AG09309 (cell line): ENCODE results near the gene B9D2.

ENCODE experiments used
- DNase-seq: peaks from one replicate; pipeline ENCODE4 v3.0.0-alpha.2; 2010; ENCODE audit warnings: low read depth
- H3K4me3 ChIP-seq: 2 replicates; pipeline ENCODE4 v1.5.1; 2011; ENCODE audit warnings: mild to moderate bottlenecking, low read depth, low read length, moderate library complexity; ENCODE audit not compliant: control insufficient read depth
- TF ChIP-seq, protein P1 (sequence below): IDR thresholded peaks from 2 replicates; pipeline ENCODE4 v1.5.1; 2011; ENCODE audit warnings: mild to moderate bottlenecking, low read depth, low read length, inconsistent platforms; ENCODE audit not compliant: insufficient read depth, control insufficient read depth; ENCODE audit errors: missing control alignments

Gene B9D2

DNA sequence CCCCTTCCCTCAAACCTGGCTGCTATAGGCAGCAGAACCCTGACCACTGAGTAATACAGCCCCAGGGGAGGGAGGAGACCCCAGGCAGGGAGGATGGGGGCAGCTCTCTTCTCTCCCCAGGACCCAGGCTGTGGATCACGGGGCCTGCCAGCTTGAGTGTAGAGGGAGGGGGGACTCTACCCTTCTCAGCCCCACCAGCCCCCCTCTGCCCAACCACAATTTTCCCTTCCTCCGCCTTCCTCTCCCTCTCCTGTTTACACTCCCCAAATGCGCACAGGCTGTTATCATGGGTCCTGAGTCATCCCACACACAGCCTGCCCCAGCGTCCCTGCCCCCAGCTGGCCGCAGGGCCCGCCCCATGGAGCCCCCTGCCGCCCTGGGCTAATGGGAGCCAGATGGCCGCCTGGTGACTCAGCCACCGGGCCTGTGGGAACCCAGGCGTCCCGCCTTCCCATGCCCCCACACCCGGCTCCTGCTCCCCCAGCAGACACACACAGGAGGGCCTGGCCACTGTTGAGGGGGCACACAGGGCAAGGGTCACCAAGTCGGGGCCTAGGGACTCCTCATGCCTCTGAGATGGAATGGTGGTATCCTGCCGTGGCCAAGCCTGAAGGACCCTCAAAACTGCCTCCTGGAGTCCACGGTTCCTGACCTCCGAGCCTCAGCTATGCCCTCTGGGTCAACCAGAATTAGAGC, 40.4 kb downstream of the B9D2 start:
- TF ChIP-seq, protein P1, sequence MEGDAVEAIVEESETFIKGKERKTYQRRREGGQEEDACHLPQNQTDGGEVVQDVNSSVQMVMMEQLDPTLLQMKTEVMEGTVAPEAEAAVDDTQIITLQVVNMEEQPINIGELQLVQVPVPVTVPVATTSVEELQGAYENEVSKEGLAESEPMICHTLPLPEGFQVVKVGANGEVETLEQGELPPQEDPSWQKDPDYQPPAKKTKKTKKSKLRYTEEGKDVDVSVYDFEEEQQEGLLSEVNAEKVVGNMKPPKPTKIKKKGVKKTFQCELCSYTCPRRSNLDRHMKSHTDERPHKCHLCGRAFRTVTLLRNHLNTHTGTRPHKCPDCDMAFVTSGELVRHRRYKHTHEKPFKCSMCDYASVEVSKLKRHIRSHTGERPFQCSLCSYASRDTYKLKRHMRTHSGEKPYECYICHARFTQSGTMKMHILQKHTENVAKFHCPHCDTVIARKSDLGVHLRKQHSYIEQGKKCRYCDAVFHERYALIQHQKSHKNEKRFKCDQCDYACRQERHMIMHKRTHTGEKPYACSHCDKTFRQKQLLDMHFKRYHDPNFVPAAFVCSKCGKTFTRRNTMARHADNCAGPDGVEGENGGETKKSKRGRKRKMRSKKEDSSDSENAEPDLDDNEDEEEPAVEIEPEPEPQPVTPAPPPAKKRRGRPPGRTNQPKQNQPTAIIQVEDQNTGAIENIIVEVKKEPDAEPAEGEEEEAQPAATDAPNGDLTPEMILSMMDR, result no peak
- DNase-seq, result peak; percentile 93
- no peak overlapping the region for H3K4me3 ChIP-seq

DNA sequence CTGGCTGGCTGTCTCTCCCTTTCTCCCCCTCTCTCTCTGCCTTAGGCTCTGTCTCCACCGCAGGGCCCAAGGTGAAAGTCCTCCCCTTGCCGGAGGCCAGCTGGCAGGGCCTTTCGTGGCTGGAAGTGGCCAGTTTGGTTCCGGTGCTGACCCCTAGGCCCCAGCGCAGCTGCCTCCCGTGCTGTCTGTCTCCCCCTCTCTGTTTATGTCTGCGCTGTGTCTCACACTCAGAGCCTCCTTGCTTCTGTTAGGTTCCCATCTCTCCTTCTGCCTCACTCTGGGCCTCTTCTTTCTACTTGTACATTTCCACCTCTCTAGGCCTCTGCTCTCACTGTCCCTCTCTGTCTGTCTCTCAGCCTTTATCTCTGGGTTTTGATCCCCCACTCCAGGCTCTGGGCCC, 40.9 kb downstream of the B9D2 start:
- DNase-seq, result no peak
- H3K4me3 ChIP-seq, result no peak overlapping the region
- TF ChIP-seq, protein P1, result no peak

DNA sequence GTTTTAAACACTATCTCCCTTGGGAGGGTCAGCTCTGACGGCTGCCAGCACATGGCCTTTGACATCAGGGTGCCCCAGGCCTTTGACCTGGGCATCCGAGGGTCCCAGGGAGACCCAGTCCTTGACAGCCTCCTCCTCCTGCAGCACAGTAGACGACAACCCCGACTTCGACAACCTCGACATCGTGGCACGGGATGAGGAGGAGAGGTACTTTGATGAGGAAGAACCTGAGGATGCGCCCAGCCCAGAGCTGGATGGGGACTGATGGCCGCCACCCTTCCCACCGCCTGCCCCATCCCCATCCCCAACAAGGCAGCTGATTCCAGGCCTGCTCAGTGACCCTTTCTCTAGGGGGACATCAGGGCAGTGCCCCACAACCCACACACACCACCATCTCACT, 41.5 kb downstream of the B9D2 start:
- no peak for DNase-seq
- no peak overlapping the region for H3K4me3 ChIP-seq
- TF ChIP-seq, protein P1, result no peak

DNA sequence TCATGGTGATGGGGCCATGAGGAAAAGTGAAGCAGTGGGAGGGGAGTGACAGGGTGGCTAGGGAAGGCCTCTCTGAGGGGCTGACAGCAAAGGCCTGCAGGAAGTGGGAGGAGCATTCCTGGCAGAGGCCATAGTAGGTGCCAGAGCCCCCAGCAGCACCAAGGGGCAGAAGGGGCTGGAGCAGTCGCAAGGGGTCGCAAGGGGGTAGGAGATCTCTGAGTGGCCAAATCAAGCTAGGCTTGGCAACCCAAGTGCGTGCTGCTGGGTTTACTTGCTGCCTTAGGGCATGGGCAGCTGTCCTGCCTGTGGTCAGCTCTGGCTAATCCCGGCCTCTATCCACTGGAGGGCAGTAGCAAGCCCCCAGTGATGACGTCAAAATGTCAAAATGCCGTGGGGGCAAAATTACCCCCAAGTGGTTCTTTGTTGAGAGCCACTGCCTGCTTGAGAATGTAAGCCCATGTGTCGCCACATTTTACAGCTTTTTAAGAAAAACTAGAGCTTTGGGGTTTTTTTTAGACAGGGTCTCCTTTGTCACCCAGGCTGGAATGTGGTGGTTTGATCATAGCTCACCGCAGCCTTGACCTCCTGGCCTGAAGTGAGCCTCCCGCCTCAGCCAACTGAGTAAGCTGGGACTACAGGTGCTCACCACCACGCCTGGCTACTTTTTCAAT, 42.2 kb downstream of the B9D2 start:
- TF ChIP-seq, protein P1, result peak; percentile 83
- no peak overlapping the region for H3K4me3 ChIP-seq
- no peak for DNase-seq

DNA sequence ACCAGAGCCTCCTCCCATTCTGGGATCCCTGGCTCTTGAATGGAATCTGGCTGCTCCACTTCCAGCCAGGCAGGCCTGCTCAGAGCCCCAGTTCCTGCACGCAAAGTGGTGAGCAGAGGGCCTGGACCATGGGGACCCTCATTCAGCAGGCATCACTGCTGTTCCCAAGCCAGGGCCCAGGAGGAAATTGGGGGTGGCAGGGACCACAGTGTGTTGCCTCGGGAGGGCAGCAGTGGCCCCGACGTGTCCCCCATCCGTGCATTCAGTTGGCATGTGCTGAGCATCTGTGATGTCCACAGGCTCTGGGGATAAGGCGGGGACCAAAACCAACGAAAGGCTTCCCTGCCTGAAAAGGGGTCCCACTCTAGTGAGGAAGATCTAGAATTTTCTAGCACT, 42.7 kb downstream of the B9D2 start:
- no peak overlapping the region for H3K4me3 ChIP-seq
- TF ChIP-seq, protein P1, result no peak
- DNase-seq, result no peak

DNA sequence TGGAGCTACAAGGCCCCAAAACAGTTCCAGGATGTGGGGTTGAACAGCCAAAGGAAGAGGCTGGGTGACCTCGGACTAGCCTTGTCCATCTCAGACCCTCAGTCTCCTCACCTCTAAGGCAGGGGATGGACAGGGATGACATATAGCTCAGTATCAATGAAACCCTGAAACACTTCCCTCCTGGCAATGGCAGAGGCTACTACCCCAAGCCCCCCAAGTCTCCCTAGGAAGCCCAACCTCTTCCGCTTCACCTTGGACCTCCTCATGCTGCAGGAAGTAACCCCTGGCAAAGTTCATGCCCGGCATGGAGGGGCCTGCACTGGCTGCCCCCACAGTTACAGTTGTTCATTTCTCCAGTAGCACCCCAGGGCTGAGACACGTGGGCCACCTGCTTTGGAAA, 43.4 kb downstream of the B9D2 start:
- H3K4me3 ChIP-seq, result no peak overlapping the region
- TF ChIP-seq, protein P1, result no peak
- DNase-seq, result no peak
